Caki2 (cell line): ENCODE results near the gene PNPLA7. TPM values are rescaled to one million over a fixed set of nuclear protein-coding genes. Genes with fewer than 3 reads are reported as not detected.
A peak's percentile ranks its signal among the peaks of the same experiment; 100 is the strongest.
"Not testable (repeated sequence)": the region's sequence is repeated elsewhere in the genome, so short reads cannot be mapped to it uniquely, and the experiment has no call there.

Experiments used
- DNase-seq: peaks from one replicate; pipeline ENCODE4 v3.0.0-alpha.2; 2015; ENCODE audit warnings: low read depth
- in situ Hi-C: cut with HindIII; loops from 2 replicates; pipeline ENCODE4 v1.10.0; 2016; ENCODE audit warnings: low sequenced_read_pairs, low pct_unique_long_range_greater_than_20kb, mixed read lengths
- total RNA-seq: library from RNA; depleted of rRNA; stranded (reverse); fragments of >200 nt; shearing (Covaris generic); gene quantifications from 2 replicates; pipeline ENCODE4 v1.2.3, GENCODE V29; 2014; ENCODE audit warnings: low replicate concordance

PNPLA7 gene
- total RNA-seq, 1 experiment from 2014 or later = 0.98 TPM

DNA sequence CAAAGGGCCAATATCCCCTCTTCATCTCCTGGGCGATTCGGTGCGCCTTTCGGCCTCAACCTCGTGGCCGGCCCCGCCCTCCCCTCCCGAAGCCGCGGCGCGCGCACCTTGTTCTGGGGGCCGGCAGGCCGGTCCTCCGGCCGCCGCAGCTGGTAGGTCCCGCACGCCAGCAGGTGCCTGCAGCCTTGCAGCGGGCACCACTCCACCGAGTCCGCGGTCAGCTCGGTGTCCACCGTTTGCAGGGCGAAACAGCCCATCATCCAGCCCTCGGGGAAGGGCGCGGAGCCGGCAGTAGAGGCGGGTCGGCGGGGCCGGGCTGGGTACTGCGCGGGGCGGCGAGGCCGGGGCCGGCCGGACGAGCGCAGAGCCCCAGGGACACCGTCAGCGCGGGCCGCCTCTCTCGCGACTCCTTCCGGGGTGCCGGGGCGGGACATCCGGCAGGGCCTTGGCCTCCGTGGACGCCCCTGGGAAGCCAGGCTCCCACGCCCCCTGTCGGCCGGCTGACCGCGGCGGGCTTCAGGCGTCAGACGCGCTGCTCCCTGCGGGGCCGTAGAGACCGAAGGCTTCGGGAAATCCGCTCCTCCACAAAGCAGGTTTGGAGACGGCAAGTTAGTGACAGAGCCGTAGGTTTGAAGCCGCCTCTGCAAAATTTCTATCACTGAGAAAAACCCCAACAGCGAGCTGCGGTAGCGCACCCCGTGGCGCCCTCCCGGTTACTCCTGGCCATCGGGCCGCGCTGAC is 28.5 kb upstream of the PNPLA7 start, which contains the start of gene DPH7:
TSS of gene DPH7 (minus strand) at position 408 of the 741 bp plus-strand sequence. CDS start at position 260, 148 bp downstream.
- peak; percentile 79 for DNase-seq
- in situ Hi-C loops = no loop called here

DNA sequence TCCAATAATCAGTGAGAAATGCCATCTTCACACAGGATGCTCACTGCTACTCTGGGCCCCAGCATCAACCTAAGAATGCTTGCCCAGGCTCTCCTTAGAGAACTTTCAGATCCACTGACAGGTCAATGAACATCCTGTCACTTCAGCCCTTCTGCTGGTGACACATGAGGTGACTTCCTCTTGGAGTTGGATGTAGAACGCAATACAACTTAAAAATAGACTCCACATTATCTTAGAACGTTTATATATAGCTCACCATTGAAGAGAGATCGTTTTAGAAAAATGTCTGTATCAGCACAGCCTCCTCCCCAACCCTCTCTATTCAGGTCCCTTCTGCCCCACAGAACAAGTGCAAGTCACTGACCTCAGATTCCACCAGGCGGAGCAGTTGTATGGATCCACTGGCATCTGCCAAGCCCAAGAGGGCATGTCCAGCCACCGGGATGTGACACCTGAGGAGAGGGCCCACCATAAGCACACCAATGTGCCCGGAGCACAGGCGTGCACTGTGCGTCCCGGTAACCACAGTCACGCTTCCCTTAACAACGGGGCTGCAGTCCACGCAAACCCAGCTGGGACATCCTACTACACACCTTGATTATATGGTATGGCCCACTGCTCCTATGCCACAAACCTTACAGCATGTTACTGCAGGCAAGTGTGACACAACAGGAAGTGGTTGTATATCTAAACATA is 25.7 kb upstream of the PNPLA7 start:
- DNase-seq = no peak

DNA sequence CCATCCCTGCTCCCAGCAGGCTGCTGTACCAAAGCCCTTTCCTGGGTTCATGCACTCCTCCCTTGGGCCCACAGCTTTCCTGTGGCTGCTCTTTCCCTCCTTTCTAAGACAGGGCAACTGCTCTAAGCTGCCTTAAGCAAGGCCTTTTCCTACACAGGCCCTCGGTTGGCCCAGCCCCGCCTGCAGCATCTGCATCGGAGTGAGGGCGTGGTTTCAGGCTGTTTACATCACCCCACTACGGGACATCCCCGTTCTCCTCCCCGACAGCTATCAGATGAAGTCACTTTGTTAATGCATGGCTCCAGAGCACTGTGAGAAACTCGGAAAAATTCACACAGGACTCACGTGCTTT is 25.1 kb upstream of the PNPLA7 start:
- DNase-seq = peak; percentile 49
- in situ Hi-C loops = no loop called here

More for the DNA sequence above, 25.7 kb upstream of the PNPLA7 start:
- in situ Hi-C loops = no loop called here

GRCh38 chr9:137574192-137574591 is 24.0 kb upstream of the PNPLA7 start:
- in situ Hi-C loops = no loop called here

DNA sequence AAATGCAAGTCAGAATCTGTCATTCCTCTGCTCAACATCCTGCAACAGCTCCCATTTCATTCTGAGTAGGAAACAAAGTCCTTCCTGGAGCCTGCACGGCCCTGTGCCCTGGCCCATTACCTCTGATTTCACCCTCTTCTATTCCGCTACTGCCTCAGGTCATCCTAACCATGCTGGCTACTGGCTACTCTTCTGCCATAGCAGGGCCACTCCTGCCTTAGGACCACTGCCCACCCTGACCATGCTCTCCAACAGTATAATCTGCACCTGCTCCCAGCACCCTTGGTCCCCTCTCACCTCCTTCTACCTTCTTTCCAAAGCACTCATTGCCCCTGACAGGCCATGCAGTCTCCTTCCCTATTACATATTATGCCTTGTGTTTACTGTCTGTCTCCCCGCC is 20.4 kb upstream of the PNPLA7 start:
- in situ Hi-C loops = no loop called here
- no peak for DNase-seq

More at GRCh38 chr9:137574192-137574591, 24.0 kb upstream of the PNPLA7 start:
- DNase-seq = no peak

DNA sequence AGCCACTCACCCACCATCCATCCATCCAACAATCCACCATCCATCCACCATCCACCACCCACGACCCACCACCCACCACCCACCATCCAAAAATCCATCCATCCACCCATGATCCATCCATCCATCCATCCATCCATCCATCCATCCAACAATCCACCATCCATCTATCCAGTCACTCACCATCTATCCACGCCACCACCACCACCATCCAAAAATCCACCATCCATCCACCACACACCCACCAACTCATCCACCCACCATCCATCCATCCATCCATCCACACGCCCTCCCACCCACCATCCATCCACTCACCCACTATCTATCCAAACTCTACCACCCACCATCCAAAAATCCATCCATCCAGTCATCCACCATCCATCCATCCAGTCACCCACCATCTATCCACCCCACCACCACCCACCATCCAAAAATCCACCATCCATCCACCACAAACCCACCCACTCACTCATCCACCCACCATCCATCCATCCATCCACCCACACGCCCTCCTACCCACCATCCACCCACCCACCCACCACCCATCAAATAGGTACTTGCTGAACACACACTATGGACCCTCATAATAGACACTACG is 19.5 kb upstream of the PNPLA7 start:
- no peak for DNase-seq
- in situ Hi-C loops = no loop called here

- DNase-seq, in situ Hi-C loops: not testable (repeated sequence)
These were observed 18.2 kb upstream of the PNPLA7 start for GRCh38 chr9:137568445-137568844.

DNA sequence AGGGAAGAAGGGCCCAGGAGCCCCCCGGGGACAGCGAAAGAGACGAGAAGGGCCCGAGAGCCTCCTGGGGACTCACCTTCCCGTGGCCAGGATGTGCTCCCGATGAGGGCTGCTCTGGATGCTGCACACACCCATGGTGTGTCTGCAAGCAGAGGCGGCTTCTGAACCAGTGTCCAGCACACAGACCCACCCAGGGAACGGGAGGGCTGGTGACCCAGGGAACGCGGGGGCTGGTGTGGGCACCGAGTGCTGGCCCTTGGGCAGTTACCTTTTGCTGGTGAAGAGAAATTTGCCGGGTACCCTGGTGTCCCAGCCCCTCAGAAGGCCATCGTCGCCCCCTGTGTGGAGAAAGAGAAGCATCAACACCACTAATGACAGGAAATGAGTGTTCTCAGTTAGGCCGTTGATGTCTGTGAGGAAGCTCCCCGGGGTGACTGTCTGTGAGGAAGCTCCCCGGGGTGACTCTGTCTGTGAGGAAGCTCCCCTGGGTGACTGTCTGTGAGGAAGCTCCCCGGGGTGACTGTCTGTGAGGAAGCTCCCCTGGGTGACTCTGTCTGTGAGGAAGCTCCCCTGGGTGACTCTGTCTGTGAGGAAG is 14.7 kb upstream of the PNPLA7 start:
- no peak for DNase-seq
- in situ Hi-C loops = no loop called here

DNA sequence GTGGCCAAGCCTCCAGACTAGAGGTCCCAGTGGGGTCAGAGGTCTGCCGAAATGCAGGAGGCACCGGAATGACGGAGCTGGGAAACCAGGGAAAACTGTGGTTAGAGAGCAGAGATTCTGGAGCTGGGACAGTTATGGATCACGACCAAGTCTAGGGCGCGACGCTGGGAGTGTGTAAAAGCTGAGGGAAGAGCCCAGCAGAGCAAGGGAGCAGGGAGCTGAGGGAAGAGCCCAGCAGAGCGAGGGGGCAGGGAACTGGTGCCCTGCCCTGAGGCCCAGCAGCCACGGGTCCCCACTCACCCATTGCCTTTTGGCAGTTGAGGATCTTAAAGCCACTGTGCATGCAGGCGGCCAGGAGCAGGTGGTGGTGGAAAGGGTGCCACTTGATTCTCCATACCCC is 13.9 kb upstream of the PNPLA7 start:
- no peak for DNase-seq
- in situ Hi-C loops = no loop called here

DNA sequence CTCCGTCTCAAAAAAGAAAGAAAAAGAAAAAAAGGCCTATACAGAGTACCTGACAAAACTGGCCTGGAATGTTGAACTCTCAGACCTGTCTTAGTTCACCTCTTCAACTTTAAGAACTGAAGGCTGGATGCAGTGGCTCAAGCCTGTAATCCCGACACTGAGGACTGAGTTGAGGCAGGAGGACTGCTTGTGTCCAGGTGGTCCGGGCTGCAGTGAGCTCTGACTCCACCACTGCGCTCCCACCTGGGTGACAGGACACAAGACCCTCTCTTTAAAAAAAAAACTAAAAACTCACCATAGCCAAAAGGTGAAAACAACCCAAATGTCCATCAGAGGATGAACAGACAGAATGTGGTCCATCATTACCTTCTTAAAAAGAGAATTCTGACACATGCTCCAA is 7.9 kb upstream of the PNPLA7 start:
- DNase-seq = no peak
- in situ Hi-C loops = no loop called here

GRCh38 chr9:137556069-137556838 is 6.1 kb upstream of the PNPLA7 start:
- in situ Hi-C loops = no loop called here
- DNase-seq = peak; percentile 62

- in situ Hi-C loops = no loop called here
- DNase-seq = no peak
These were observed 5.0 kb upstream of the PNPLA7 start for GRCh38 chr9:137555179-137555578.

DNA sequence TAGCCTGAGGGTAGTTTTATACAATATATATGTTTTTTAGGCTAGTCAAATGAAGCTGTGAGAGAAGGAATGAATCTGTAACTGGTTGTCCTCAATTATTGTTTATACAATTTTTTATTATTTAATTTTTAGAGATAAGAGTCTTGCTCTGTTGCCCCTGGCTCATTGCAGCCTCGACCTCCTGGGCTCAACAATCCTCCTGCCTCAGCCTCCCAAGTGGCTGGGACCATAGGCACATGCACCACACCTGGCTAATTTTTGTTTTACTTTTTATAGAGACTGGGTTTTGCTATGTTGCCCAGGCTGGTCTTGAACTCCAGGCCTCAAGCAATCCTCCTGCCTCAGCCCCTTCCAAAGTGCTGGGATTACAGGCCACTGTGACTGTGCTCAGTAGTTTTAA is 4.1 kb upstream of the PNPLA7 start:
- no peak for DNase-seq
- in situ Hi-C loops = no loop called here

- in situ Hi-C loops, DNase-seq: not testable (repeated sequence)
These were observed 3.5 kb upstream of the PNPLA7 start for GRCh38 chr9:137553654-137554053.

DNA sequence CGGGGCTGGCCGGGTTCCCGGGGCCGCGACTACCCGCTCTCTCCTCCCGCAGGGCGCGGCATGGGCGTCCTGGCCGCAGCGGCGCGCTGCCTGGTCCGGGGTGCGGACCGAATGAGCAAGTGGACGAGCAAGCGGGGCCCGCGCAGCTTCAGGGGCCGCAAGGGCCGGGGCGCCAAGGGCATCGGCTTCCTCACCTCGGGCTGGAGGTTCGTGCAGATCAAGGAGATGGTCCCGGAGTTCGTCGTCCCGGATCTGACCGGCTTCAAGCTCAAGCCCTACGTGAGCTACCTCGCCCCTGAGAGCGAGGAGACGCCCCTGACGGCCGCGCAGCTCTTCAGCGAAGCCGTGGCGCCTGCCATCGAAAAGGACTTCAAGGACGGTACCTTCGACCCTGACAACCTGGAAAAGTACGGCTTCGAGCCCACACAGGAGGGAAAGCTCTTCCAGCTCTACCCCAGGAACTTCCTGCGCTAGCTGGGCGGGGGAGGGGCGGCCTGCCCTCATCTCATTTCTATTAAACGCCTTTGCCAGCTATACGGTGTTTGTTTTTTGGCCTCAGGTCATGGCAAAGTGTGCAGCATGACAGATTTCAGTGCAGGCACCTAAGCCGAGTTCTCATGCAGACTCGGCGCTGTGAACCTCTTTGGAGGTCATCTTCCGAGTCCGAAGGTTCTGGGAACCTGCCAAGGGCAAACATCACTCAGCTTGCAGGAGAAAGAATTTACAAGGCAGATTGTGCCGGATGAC is 2.0 kb upstream of the PNPLA7 start:
- DNase-seq = no peak
- in situ Hi-C loops = no loop called here

DNA sequence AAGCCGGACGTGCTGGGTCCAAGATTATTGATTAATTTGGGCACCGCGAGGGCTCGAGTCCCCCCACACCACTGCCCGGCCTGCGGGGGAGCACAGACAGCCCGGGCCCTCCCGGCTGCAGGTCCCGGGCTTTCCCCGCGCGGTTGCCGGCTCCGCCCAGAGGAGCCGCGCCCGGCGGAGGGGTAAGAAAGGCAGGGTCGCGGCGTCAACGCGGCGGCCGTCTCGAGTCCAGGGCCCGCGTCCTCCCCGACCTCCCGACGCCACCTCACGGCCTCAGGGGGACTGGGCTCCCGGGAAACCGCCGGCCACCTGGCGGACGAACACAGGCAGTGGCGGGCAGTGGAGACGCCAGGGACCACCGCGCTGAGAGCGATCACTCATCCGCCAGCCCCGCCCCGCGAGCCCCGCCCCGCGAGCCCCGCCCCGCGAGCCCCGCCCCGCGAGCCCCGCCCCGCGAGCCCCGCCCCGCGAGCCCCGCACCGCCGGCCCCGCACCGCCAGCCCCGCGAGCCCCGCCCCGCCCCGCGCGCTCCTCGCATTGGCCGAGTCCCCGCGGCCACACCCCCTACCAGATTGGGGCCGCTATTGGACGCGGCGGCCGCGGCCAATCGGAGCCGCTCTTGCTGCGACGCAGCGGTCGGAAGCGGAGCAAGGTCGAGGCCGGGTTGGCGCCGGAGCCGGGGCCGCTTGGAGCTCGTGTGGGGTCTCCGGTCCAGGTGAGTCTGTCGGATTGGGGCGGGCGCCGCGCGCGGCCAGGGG is 1.2 kb upstream of the PNPLA7 start, which contains the start of gene MRPL41:
TSS of gene MRPL41 (plus strand) at position 616 of the 758 bp plus-strand sequence. CDS start 203 bp downstream, outside the sequence.
- in situ Hi-C loops = no loop called here
- peak; percentile 90 for DNase-seq

- in situ Hi-C loops, DNase-seq: not testable (repeated sequence)
These were observed 709 bp upstream of the PNPLA7 start for GRCh38 chr9:137550958-137551263.
